ENCODE results near the gene CAB39L. TPM values are rescaled to one million over a fixed set of nuclear protein-coding genes. Genes with fewer than 3 reads are reported as not detected.
A peak's percentile ranks its signal among the peaks of the same experiment; 100 is the strongest.

Gene CAB39L
- 2.6 and 3.3 TPM in 2 replicates for polyA plus RNA-seq (2012; rRNA removed)
- 3.4 and 3.5 TPM in 2 replicates for polyA plus RNA-seq (2012; cell fraction: cytosol; rRNA removed)
- polyA plus RNA-seq (2012; cell fraction: nucleus; rRNA removed): 2.1 and 2.5 TPM in 2 replicates

GRCh38 chr13:49443704-49444523 lies at the start of gene CAB39L, which contains the start of gene SETDB2:
Gene CAB39L (minus strand): TSS chr13:49444064. CDS start chr13:49382910, 61,154 bp downstream.
Gene SETDB2 (plus strand): TSS chr13:49444274. CDS start chr13:49451894, 7,620 bp downstream.
- H3K27me3 ChIP-seq (ENCODE audit: insufficient read depth): no peaks in the 10 kb centered on the region
- no peaks in the 10 kb centered on the region for H3K9me3 ChIP-seq
- H3K4me1 ChIP-seq (ENCODE audit: control insufficient read depth in 1 of 2, insufficient read depth in 2 of 2, low read depth in 1 of 2, low read length in 1 of 2): peaks cover 0 to 3% of the 10 kb centered on the region in 2 experiments; a peak in 2 of 4 replicates
- no peaks in the 10 kb centered on the region for H4K20me1 ChIP-seq (ENCODE audit: insufficient read depth)
- H2AFZ ChIP-seq (ENCODE audit: low read depth): peak within 1 kb of the TSS; percentile 92
- 3% methylated on average over 30 of the region's 53 CpGs for WGBS (ENCODE audit: low lambda C conversion rate)
- DNase-seq: peak; percentile 94
- peak within 1 kb of the TSS; percentile 93 for H3K9ac ChIP-seq
- peak within 1 kb of the TSS; percentile 84 to 88 for H3K4me3 ChIP-seq (ENCODE audit: low read depth in 2 of 2, low read length in 1 of 2)
- H3K9me2 ChIP-seq: no peaks in the 10 kb centered on the region
- no peaks in the 10 kb centered on the region for H3K36me3 ChIP-seq (replicated peaks in 1 of 2; ENCODE audit: control insufficient read depth in 1 of 2, insufficient read depth in 2 of 2, low read length in 1 of 2)
- peaks cover 24% of the 10 kb centered on the region for H3F3A ChIP-seq (replicated peaks; ENCODE audit: insufficient read depth)
- H3K4me2 ChIP-seq: peak within 1 kb of the TSS; percentile 89
- CTCF ChIA-PET: interaction anchor here (0.6 to 2.6 kb wide), 9 partner anchors 8 to 349 kb away, joined by 3 to 18 read pairs (median 3); partner anchors contain the start of gene KPNA3
- POLR2A ChIA-PET: interaction anchor here (0.7 to 2.1 kb wide), 15 partner anchors 12 to 492 kb away, joined by 3 to 14 read pairs (median 3); partner anchors contain the start of genes CDADC1, EBPL, RCBTB1 and SPRYD7
- peak within 1 kb of the TSS; percentile 95 to 98 for H3K27ac ChIP-seq (ENCODE audit: low read depth in 2 of 2, low read length in 1 of 2)
- H3K79me2 ChIP-seq (ENCODE audit: insufficient read depth): peaks cover 47% of the 10 kb centered on the region
- TF ChIP-seq USF1 (IDR thresholded peaks at IDR 0.05; ENCODE audit: borderline replicate concordance, low read depth) (no peak), PBX3 (IDR thresholded peaks at IDR 0.05) (peak; percentile 30; the same call in 1 of the 2 replicates), YY1 (IDR thresholded peaks at IDR 0.05; ENCODE audit: low read depth) (peak; percentile 98), TAF1 (IDR thresholded peaks at IDR 0.05; ENCODE audit: borderline replicate concordance, low read depth, low read length) (peak; percentile 81), TCF12 (IDR thresholded peaks at IDR 0.05) (peak; percentile 13; the same call in 1 of the 2 replicates), MXI1 (IDR thresholded peaks at IDR 0.05; ENCODE audit: low read depth, low read length) (peak; percentile 39; the same call in 1 of the 2 replicates), NRF1 (IDR thresholded peaks at IDR 0.05; ENCODE audit: low read depth, low read length) (peak; percentile 63), IRF3 (IDR thresholded peaks at IDR 0.05; ENCODE audit: low read depth, low read length) (no peak; the same call in 1 of the 2 replicates), SMC3 (IDR thresholded peaks at IDR 0.05; ENCODE audit: low read depth, low read length) (no peak), SIN3A (IDR thresholded peaks at IDR 0.05; ENCODE audit: borderline replicate concordance, low read depth, low read length) (peak; percentile 79; the same call in 1 of the 2 replicates), RAD21 (IDR thresholded peaks at IDR 0.05; ENCODE audit: low read length) (peak; percentile 9; the same call in 1 of the 2 replicates), MAX (IDR thresholded peaks at IDR 0.05; ENCODE audit: low read depth) (peak; percentile 13), NFIC (IDR thresholded peaks at IDR 0.05; ENCODE audit: borderline replicate concordance) (no peak), CHD2 (IDR thresholded peaks at IDR 0.05; ENCODE audit: low read length, partially characterized antibody) (peak; percentile 99), POLR2AphosphoS5 (IDR thresholded peaks at IDR 0.05; ENCODE audit: low read depth, low read length) (peak; percentile 72), CTCF (IDR thresholded peaks at IDR 0.05) (peak; percentile 38), GABPA (IDR thresholded peaks at IDR 0.05; ENCODE audit: low read depth) (peak; percentile 75), RCOR1 (IDR thresholded peaks at IDR 0.05; ENCODE audit: low read length) (no peak; the same call in 1 of the 2 replicates)
- TF ChIP-seq, protein P1, sequence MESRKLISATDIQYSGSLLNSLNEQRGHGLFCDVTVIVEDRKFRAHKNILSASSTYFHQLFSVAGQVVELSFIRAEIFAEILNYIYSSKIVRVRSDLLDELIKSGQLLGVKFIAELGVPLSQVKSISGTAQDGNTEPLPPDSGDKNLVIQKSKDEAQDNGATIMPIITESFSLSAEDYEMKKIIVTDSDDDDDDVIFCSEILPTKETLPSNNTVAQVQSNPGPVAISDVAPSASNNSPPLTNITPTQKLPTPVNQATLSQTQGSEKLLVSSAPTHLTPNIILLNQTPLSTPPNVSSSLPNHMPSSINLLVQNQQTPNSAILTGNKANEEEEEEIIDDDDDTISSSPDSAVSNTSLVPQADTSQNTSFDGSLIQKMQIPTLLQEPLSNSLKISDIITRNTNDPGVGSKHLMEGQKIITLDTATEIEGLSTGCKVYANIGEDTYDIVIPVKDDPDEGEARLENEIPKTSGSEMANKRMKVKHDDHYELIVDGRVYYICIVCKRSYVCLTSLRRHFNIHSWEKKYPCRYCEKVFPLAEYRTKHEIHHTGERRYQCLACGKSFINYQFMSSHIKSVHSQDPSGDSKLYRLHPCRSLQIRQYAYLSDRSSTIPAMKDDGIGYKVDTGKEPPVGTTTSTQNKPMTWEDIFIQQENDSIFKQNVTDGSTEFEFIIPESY (IDR thresholded peaks at IDR 0.05; ENCODE audit: borderline replicate concordance, low read depth): peak; percentile 98
- TF ChIP-seq, protein P2, sequence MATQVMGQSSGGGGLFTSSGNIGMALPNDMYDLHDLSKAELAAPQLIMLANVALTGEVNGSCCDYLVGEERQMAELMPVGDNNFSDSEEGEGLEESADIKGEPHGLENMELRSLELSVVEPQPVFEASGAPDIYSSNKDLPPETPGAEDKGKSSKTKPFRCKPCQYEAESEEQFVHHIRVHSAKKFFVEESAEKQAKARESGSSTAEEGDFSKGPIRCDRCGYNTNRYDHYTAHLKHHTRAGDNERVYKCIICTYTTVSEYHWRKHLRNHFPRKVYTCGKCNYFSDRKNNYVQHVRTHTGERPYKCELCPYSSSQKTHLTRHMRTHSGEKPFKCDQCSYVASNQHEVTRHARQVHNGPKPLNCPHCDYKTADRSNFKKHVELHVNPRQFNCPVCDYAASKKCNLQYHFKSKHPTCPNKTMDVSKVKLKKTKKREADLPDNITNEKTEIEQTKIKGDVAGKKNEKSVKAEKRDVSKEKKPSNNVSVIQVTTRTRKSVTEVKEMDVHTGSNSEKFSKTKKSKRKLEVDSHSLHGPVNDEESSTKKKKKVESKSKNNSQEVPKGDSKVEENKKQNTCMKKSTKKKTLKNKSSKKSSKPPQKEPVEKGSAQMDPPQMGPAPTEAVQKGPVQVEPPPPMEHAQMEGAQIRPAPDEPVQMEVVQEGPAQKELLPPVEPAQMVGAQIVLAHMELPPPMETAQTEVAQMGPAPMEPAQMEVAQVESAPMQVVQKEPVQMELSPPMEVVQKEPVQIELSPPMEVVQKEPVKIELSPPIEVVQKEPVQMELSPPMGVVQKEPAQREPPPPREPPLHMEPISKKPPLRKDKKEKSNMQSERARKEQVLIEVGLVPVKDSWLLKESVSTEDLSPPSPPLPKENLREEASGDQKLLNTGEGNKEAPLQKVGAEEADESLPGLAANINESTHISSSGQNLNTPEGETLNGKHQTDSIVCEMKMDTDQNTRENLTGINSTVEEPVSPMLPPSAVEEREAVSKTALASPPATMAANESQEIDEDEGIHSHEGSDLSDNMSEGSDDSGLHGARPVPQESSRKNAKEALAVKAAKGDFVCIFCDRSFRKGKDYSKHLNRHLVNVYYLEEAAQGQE (IDR thresholded peaks at IDR 0.05; ENCODE audit: low read depth, low read length): peak; percentile 45; the same call in 1 of the 2 replicates
